ENCODE data around the gene MTFR2.

DNA sequence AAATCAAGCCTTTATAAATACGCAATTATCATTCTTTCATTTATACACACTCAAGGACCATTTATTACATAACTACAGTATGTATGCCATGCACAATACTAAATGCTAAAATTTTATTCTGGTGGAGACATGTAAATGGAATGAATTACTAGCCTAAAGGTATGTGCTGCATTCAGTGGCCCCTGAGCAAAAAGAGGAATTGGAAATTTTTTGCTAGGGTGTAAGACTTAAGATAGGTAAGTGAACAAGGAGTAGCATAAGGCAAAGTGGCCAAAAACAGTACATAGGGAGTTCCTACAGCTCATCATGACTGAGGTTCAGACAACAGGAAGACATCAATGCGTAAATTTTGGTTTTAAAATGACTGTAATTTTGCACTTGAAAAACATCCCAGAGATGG is 2.3 kb upstream of the MTFR2 start:
- TF ChIP-seq POLR2AphosphoS5 (IDR thresholded peaks at IDR 0.05) = no peak
- no peak for TF ChIP-seq POLR2A (IDR thresholded peaks at IDR 0.05)

Measured in gastroesophageal sphincter (tissue), 2 donors.